Brain microvascular endothelial cell (primary cell): ENCODE measurements around the gene FSD2.
"Not testable (repeated sequence)": the region's sequence is repeated elsewhere in the genome, so short reads cannot be mapped to it uniquely, and the experiment has no call there.

Experiments used
- DNase-seq: peaks from one replicate; pipeline ENCODE4 v3.0.0-alpha.2; 2020
- H3K27ac ChIP-seq: fragments of 250-450 bp; sonication (Bioruptor Pico); 2 replicates; pipeline ENCODE4 v1.5.1; 2020; ENCODE audit warnings: mild to moderate bottlenecking, moderate library complexity
- H3K27me3 ChIP-seq: fragments of 250-450 bp; sonication (Bioruptor Pico); replicated peaks from 2 replicates; pipeline ENCODE4 v1.5.1; 2020; ENCODE audit warnings: mild to moderate bottlenecking
- H3K36me3 ChIP-seq: fragments of 250-450 bp; sonication (Bioruptor Pico); replicated peaks from 2 replicates; pipeline ENCODE4 v1.5.1; 2020; ENCODE audit warnings: mild to moderate bottlenecking
- H3K4me3 ChIP-seq: 2 replicates; pipeline ENCODE4 v1.5.1; 2011; ENCODE audit warnings: low read depth, mild to moderate bottlenecking, control low read depth, low read length, moderate library complexity
- CTCF ChIP-seq: IDR thresholded peaks from 2 replicates; pipeline ENCODE4 v1.5.1; 2011; ENCODE audit warnings: low read depth, mild to moderate bottlenecking, moderate library complexity, low read length, control low read depth, inconsistent platforms; ENCODE audit errors: missing control alignments
- in situ Hi-C: cut with HindIII; loops from 2 replicates; pipeline ENCODE4 v1.10.0; 2017; ENCODE audit warnings: low sequenced_read_pairs, low pct_ligation_motif_present

FSD2 gene

GRCh38 chr15:82712036-82712435 is 93.8 kb downstream of the FSD2 start:
- in situ Hi-C loops = no loop called here
- Histone ChIP-seq H3K4me3 (no peak overlapping the region), H3K27ac (no peak overlapping the region), H3K36me3 (no peaks in the 10 kb centered on the region), H3K27me3 (no peaks in the 10 kb centered on the region)
- no peak for DNase-seq
- no peak for TF ChIP-seq CTCF

GRCh38 chr15:82710926-82711490 is 94.9 kb downstream of the FSD2 start:
- in situ Hi-C loops = no loop called here
- Histone ChIP-seq H3K4me3 (no peak overlapping the region), H3K27me3 (no peaks in the 10 kb centered on the region), H3K27ac (no peak overlapping the region), H3K36me3 (no peaks in the 10 kb centered on the region)
- no peak for TF ChIP-seq CTCF
- no peak for DNase-seq

- no peak for DNase-seq
- TF ChIP-seq CTCF = no peak
- Histone ChIP-seq H3K27ac (no peak overlapping the region), H3K36me3 (no peaks in the 10 kb centered on the region), H3K27me3 (no peaks in the 10 kb centered on the region), H3K4me3 (peak overlapping the region; percentile 64)
- in situ Hi-C loops = no loop called here
Measured at GRCh38 chr15:82710208-82710555, 95.7 kb downstream of the FSD2 start.

GRCh38 chr15:82709421-82710207 is 96.3 kb downstream of the FSD2 start, which contains the start of gene AP3B2:
AP3B2 (minus strand) TSS chr15:82709875; CDS start chr15:82709706, 169 bp downstream.
- no peak within 1 kb of the TSS for H3K27ac ChIP-seq
- H3K27me3 ChIP-seq = no peaks in the 10 kb centered on the region
- peak; percentile 14 for DNase-seq
- H3K36me3 ChIP-seq = no peaks in the 10 kb centered on the region
- TF ChIP-seq CTCF = no peak
- in situ Hi-C loops = no loop called here
- H3K4me3 ChIP-seq = peak within 1 kb of the TSS; percentile 64

DNA sequence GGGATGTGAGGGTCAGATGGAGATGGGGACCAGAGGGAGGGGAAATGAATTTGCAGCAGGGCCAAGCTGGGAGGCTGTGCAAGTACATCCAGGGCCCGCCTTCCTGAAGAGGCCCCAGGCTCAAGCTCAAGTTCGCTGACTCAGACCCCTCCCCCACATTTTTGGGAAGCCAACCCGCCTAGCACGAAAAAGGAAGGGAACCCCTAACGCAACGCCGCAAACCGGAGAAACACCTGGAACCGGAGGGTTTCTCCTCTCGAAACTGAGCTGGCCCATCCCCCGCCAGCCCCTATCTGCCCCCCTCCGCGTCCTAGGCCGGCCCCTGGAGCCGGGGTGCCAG is 96.8 kb downstream of the FSD2 start:
- in situ Hi-C loops = no loop called here

GRCh38 chr15:82705856-82706255 is 100.0 kb downstream of the FSD2 start:
- in situ Hi-C loops, H3K4me3 ChIP-seq, H3K27ac ChIP-seq, DNase-seq, H3K27me3 ChIP-seq, H3K36me3 ChIP-seq: not testable (repeated sequence)

More for the DNA sequence above, 96.8 kb downstream of the FSD2 start:
- no peak for DNase-seq
- Histone ChIP-seq H3K4me3 (peak overlapping the region; percentile 45), H3K27ac (no peak overlapping the region), H3K36me3 (no peaks in the 10 kb centered on the region), H3K27me3 (no peaks in the 10 kb centered on the region)
- no peak for TF ChIP-seq CTCF
